H9 (cell line): ENCODE results near the gene JUNB. TPM values are rescaled to one million over a fixed set of nuclear protein-coding genes. Genes with fewer than 3 reads are reported as not detected.

Experiments
- DNase-seq: peaks from one replicate; pipeline ENCODE4 v3.0.0-alpha.2; 2017
- H2AFZ ChIP-seq: one replicate; pipeline ENCODE4 v1.6.1; 2013; ENCODE audit warnings: mild to moderate bottlenecking, low read length, control low read depth, moderate library complexity
- H2AK5ac ChIP-seq: 2 replicates; pipeline ENCODE4 v1.6.1; 2013; ENCODE audit warnings: low read length, control low read depth, mixed read lengths; ENCODE audit not compliant: insufficient read length
- H2BK120ac ChIP-seq: one replicate; pipeline ENCODE4 v1.6.1; 2013; ENCODE audit warnings: low read depth, mild to moderate bottlenecking, low read length, control low read depth, inconsistent platforms; ENCODE audit not compliant: poor library complexity, severe bottlenecking
- H2BK12ac ChIP-seq: 2 replicates; pipeline ENCODE4 v1.6.1; 2013; ENCODE audit warnings: low read length, control low read depth, mixed read lengths, low read depth; ENCODE audit not compliant: insufficient read length
- H2BK15ac ChIP-seq: 2 replicates; pipeline ENCODE4 v1.6.1; 2013; ENCODE audit warnings: low read depth, low read length, control low read depth
- H2BK20ac ChIP-seq: one replicate; pipeline ENCODE4 v1.6.1; 2013; ENCODE audit warnings: low read depth, mild to moderate bottlenecking, low read length, control low read depth, inconsistent platforms; ENCODE audit not compliant: poor library complexity, severe bottlenecking
- H2BK5ac ChIP-seq: 2 replicates; pipeline ENCODE4 v1.6.1; 2013; ENCODE audit warnings: low read length, control low read depth, mixed read lengths; ENCODE audit not compliant: insufficient read length
- H3K14ac ChIP-seq: 2 replicates; pipeline ENCODE4 v1.6.1; 2013; ENCODE audit warnings: low read length, control low read depth; ENCODE audit not compliant: insufficient read depth
- H3K18ac ChIP-seq: 2 replicates; pipeline ENCODE4 v1.6.1; 2013; ENCODE audit warnings: low read depth, mild to moderate bottlenecking, mixed read lengths, low read length, control low read depth; ENCODE audit not compliant: insufficient read length
- H3K23ac ChIP-seq: 2 replicates; pipeline ENCODE4 v1.6.1; 2013; ENCODE audit warnings: low read length, control low read depth, mixed read lengths, low read depth; ENCODE audit not compliant: insufficient read length
- H3K23me2 ChIP-seq: 2 replicates; pipeline ENCODE4 v1.6.1; 2013; ENCODE audit warnings: low read depth, mild to moderate bottlenecking, mixed read lengths, low read length, control low read depth; ENCODE audit not compliant: insufficient read length, poor library complexity, severe bottlenecking
- H3K27ac ChIP-seq: 2 replicates; pipeline ENCODE4 v1.5.1; 2013; ENCODE audit warnings: low read length, control low read depth, mixed read lengths, low read depth; ENCODE audit not compliant: insufficient read length
- H3K27me3 ChIP-seq: 2 replicates; pipeline ENCODE4 v1.6.1; 2013; ENCODE audit warnings: low read length, control low read depth, inconsistent platforms; ENCODE audit not compliant: insufficient read depth
- H3K4ac ChIP-seq: 2 replicates; pipeline ENCODE4 v1.6.1; 2013; ENCODE audit warnings: low read depth, mild to moderate bottlenecking, control low read depth, inconsistent platforms, low read length, moderate library complexity
- H3K4me1 ChIP-seq: 2 replicates; pipeline ENCODE4 v1.6.1; 2013; ENCODE audit warnings: low read length, control low read depth, inconsistent platforms; ENCODE audit not compliant: insufficient read depth
- H3K4me2 ChIP-seq: 2 replicates; pipeline ENCODE4 v1.6.1; 2013; ENCODE audit warnings: low read length, control low read depth, mixed read lengths; ENCODE audit not compliant: insufficient read length, insufficient read depth
- H3K56ac ChIP-seq: 2 replicates; pipeline ENCODE4 v1.6.1; 2013; ENCODE audit warnings: low read depth, mild to moderate bottlenecking, mixed read lengths, low read length, control low read depth; ENCODE audit not compliant: insufficient read length
- H3K79me1 ChIP-seq: 2 replicates; pipeline ENCODE4 v1.6.1; 2013; ENCODE audit warnings: low read depth, mild to moderate bottlenecking, moderate library complexity, low read length, control low read depth, inconsistent platforms; ENCODE audit not compliant: insufficient read depth, poor library complexity, severe bottlenecking
- H3K79me2 ChIP-seq: 2 replicates; pipeline ENCODE4 v1.6.1; 2013; ENCODE audit warnings: low read length, control low read depth, inconsistent platforms; ENCODE audit not compliant: insufficient read depth
- H3K9ac ChIP-seq: 2 replicates; pipeline ENCODE4 v1.6.1; 2013; ENCODE audit warnings: low read length, control low read depth, mixed read lengths; ENCODE audit not compliant: insufficient read length; ENCODE audit errors: extremely low read depth
- H3K9me3 ChIP-seq: one replicate; pipeline ENCODE4 v1.6.1; 2013; ENCODE audit warnings: low read depth, low read length, inconsistent platforms; ENCODE audit not compliant: control insufficient read depth
- H3T11ph ChIP-seq: one replicate; pipeline ENCODE4 v1.6.1; 2013; ENCODE audit warnings: mild to moderate bottlenecking, low read length, control low read depth, inconsistent platforms
- H4K20me1 ChIP-seq: one replicate; pipeline ENCODE4 v1.6.1; 2013; ENCODE audit not compliant: control insufficient read depth, insufficient read length, insufficient read depth
- H4K5ac ChIP-seq: 2 replicates; pipeline ENCODE4 v1.6.1; 2013; ENCODE audit warnings: low read depth, mild to moderate bottlenecking, mixed read lengths, low read length, control low read depth; ENCODE audit not compliant: insufficient read length
- H4K8ac ChIP-seq: replicated peaks from 2 replicates; pipeline ENCODE4 v1.6.1; 2013; ENCODE audit warnings: low read length, control low read depth, mixed read lengths, low read depth; ENCODE audit not compliant: insufficient read length
- H4K91ac ChIP-seq: 2 replicates; pipeline ENCODE4 v1.6.1; 2013; ENCODE audit warnings: low read depth, mild to moderate bottlenecking, moderate library complexity, mixed read lengths, low read length, control low read depth; ENCODE audit not compliant: insufficient read length
- H3K27ac Mint-ChIP-seq, 3 experiments: 2 replicates in 2 of 3; 3 replicates in 1 of 3; pipeline ENCODE4 v1.8.0; 2020 to 2021; ENCODE audit warnings: mixed read lengths in 3 of 3, mild to moderate bottlenecking in 1 of 3, moderate library complexity in 1 of 3
- H3K27me3 Mint-ChIP-seq: 2 replicates; pipeline ENCODE4 v1.8.0; 2021; ENCODE audit warnings: low read depth, mild to moderate bottlenecking, moderate library complexity, mixed read lengths
- H3K36me3 Mint-ChIP-seq, 3 experiments: 2 replicates in 2 of 3; 3 replicates in 1 of 3; pipeline ENCODE4 v1.8.0; 2020 to 2021; ENCODE audit warnings: low read depth in 3 of 3, mixed read lengths in 3 of 3; ENCODE audit not compliant: insufficient read depth in 1 of 3
- H3K4me1 Mint-ChIP-seq, 2 experiments: 2 replicates each; pipeline ENCODE4 v1.8.0; 2020; ENCODE audit warnings: mixed read lengths in 2 of 2
- H3K4me3 Mint-ChIP-seq, 2 experiments: 2 replicates in 1 of 2; 3 replicates in 1 of 2; pipeline ENCODE4 v1.8.0; 2020 to 2021; ENCODE audit warnings: mild to moderate bottlenecking in 2 of 2, mixed read lengths in 2 of 2, moderate library complexity in 1 of 2
- H3K9me3 Mint-ChIP-seq, 2 experiments: 2 replicates in 1 of 2; 3 replicates in 1 of 2; pipeline ENCODE4 v1.8.0; 2020; ENCODE audit warnings: mild to moderate bottlenecking in 2 of 2, mixed read lengths in 2 of 2, moderate library complexity in 1 of 2
- WGBS: extraction: QIAGEN DNeasy Blood & Tissue Kit; methylation state at CpG from one replicate; pipeline ENCODE4 v1.1.7; 2013; ENCODE audit warnings: missing lambda C conversion rate, low lambda C conversion rate, mixed read lengths; ENCODE audit not compliant: insufficient read length; ENCODE audit errors: extremely low coverage; 5-methylcytosine and 5-hydroxymethylcytosine counted together
- total RNA-seq: library from RNA; stranded (reverse); gene quantifications from 2 replicates; pipeline ENCODE4 v1.2.1, GENCODE V29; 2021
- TF ChIP-seq, protein P1 (sequence below): fragments of 200-600 bp; sonication (generic); conservative IDR thresholded peaks from 3 replicates; pipeline ENCODE4 v1.8.0; 2021; ENCODE audit warnings: antibody characterized with exemption, mild to moderate bottlenecking

The JUNB gene
- total RNA-seq, 1 experiment from 2014 or later = 15.9 TPM

DNA sequence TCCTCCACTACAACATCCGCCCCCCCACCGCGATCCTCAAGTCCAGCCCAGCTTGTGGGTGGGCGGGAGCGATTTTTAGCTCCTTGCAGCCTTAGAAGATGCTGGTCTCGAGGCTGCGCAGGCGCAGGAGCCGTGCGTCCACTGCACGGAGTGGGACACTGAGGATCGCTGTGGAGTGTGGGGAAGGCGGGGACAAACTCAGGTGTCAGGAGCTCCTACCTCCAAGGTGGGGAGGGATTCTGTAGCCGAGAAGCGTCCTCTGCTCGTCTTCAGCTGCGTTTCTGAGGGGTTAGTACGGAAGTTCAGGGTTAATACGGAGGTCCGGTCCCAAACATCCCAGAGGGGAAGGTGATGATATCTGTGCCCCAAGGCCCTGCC is 43.3 kb downstream of the JUNB start, which contains the start of gene RTBDN:
TSS of gene RTBDN (minus strand) at position 14 of the 378 bp plus-strand sequence. CDS start 4,600 bp downstream, outside the sequence.
- H2BK5ac ChIP-seq = no peak within 1 kb of the TSS
- Mint-ChIP-seq H3K36me3 (no peaks in the 10 kb centered on the region; a peak in 1 of 7 replicates), H3K27me3 (peaks cover 46% of the 10 kb centered on the region), H3K9me3 (no peaks in the 10 kb centered on the region; a peak in 1 of 5 replicates), H3K4me1 (peaks cover 32 to 40% of the 10 kb centered on the region in 2 experiments), H3K4me3 (peak within 1 kb of the TSS; percentile 68 to 90), H3K27ac (no peak within 1 kb of the TSS)
- peak; percentile 46 for DNase-seq
- no peaks in the 10 kb centered on the region for H3K79me1 ChIP-seq
- TF ChIP-seq, protein P1, sequence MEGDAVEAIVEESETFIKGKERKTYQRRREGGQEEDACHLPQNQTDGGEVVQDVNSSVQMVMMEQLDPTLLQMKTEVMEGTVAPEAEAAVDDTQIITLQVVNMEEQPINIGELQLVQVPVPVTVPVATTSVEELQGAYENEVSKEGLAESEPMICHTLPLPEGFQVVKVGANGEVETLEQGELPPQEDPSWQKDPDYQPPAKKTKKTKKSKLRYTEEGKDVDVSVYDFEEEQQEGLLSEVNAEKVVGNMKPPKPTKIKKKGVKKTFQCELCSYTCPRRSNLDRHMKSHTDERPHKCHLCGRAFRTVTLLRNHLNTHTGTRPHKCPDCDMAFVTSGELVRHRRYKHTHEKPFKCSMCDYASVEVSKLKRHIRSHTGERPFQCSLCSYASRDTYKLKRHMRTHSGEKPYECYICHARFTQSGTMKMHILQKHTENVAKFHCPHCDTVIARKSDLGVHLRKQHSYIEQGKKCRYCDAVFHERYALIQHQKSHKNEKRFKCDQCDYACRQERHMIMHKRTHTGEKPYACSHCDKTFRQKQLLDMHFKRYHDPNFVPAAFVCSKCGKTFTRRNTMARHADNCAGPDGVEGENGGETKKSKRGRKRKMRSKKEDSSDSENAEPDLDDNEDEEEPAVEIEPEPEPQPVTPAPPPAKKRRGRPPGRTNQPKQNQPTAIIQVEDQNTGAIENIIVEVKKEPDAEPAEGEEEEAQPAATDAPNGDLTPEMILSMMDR = no peak
- H3K23me2 ChIP-seq = peaks cover 10% of the 10 kb centered on the region
- no peak within 1 kb of the TSS for H3K27ac ChIP-seq
- peak within 1 kb of the TSS; percentile 76 for H3K4me2 ChIP-seq
- H2BK12ac ChIP-seq = no peak within 1 kb of the TSS
- no peak within 1 kb of the TSS for H2AFZ ChIP-seq
- H3K4me1 ChIP-seq = no peaks in the 10 kb centered on the region; the same call in 1 of the 2 replicates
- H3K18ac ChIP-seq = no peak within 1 kb of the TSS
- H3K56ac ChIP-seq = no peak within 1 kb of the TSS
- no peaks in the 10 kb centered on the region for H4K20me1 ChIP-seq
- H2BK20ac ChIP-seq = no peak within 1 kb of the TSS
- H3K4ac ChIP-seq = no peak within 1 kb of the TSS
- no peaks in the 10 kb centered on the region for H3K9me3 ChIP-seq
- no peak within 1 kb of the TSS for H4K91ac ChIP-seq
- WGBS = no CpG with 5 or more reads among the region's 20 CpGs
- H2BK15ac ChIP-seq = no peak within 1 kb of the TSS
- no peaks in the 10 kb centered on the region for H3K79me2 ChIP-seq
- no peak within 1 kb of the TSS for H4K5ac ChIP-seq
- H2BK120ac ChIP-seq = no peak within 1 kb of the TSS
- H3T11ph ChIP-seq = no peak within 1 kb of the TSS
- no peak within 1 kb of the TSS for H4K8ac ChIP-seq
- no peak within 1 kb of the TSS for H3K9ac ChIP-seq
- peaks cover 3% of the 10 kb centered on the region; the same call in 1 of the 2 replicates for H3K27me3 ChIP-seq
- no peak within 1 kb of the TSS; the same call in 1 of the 2 replicates for H3K14ac ChIP-seq
- H3K23ac ChIP-seq = no peak within 1 kb of the TSS
- H2AK5ac ChIP-seq = no peak within 1 kb of the TSS
